NCI-H748 treated with DMSO at 0.1 percent for 48 hours (cell line): ENCODE results near the gene SRPK1.
"Not testable (repeated sequence)": the region's sequence is repeated elsewhere in the genome, so short reads cannot be mapped to it uniquely, and the experiment has no call there.

Source experiments
- DNase-seq: peaks from one replicate; lab custom pipeline; 2025; lab: John Stamatoyannopoulos, UW

The SRPK1 gene

GRCh38 chr6:35920793-35921732 lies at the start of gene SRPK1:
Gene SRPK1, minus strand, starts transcription at chr6:35921098. Its CDS starts 42 bp downstream, at chr6:35921056.
- DNase-seq = peak; percentile 81

GRCh38 chr6:35970181-35970580 lies 49.3 kb upstream of the SRPK1 start:
- DNase-seq = no peak

GRCh38 chr6:35969646-35970045 lies 48.7 kb upstream of the SRPK1 start:
- no peak for DNase-seq

DNA sequence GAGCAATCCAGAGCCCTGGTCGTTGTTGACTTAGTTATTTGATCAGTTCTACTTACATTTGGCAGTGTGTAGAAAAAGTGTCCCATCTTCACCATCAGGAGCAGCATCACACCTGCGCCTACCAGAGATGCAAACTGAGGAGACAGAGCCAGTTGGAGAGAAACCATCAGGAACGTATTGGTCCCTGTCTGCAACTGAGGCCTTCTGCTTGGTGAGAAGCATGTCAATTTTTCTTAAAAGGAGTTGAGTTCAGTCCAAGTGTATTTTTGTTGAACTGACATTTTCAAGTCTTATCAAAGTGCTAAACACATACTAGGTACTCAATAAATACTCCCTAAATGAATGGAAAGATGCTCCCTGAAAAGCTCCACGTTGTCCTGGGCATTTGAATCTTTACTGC lies 47.9 kb upstream of the SRPK1 start:
- no peak for DNase-seq

GRCh38 chr6:35967076-35967774 lies 46.3 kb upstream of the SRPK1 start:
- peak; percentile 44 for DNase-seq

DNA sequence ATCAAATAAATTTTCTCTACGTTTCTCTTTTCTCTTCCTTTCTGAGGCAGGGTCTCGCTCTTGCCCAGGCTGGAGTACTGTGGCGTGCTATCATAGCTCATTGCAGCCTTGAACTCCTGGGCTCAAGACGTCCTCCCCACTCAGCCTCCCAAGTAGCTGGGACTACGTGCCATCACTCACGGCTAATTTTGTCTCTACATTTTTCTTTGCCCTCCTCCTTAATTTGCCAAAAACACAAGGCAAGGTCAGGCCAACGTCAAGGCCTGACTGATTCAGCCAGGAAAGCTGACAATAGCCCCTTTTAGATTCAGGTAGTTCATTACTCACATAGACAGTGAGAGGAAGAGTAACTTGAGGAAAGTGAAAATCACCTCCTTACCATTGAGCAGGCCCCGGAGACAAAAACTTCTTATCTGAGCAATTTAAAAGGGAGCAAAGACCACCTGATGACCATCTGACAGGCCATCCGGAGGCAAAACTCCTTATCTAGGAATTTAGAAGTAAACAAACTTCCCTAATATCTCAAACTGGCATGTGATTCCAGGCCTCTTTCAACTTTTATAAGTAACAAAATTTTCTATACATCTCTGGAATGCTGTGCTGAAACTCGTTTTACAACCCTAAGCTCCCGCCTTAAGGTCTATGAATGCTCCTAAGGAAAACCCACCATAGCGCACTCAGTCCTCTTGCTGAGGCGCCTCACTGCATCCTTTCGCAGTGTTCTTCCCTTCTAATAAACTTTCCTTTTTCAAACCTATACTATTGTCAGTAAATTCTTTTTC lies 42.1 kb upstream of the SRPK1 start:
- no peak for DNase-seq

DNA sequence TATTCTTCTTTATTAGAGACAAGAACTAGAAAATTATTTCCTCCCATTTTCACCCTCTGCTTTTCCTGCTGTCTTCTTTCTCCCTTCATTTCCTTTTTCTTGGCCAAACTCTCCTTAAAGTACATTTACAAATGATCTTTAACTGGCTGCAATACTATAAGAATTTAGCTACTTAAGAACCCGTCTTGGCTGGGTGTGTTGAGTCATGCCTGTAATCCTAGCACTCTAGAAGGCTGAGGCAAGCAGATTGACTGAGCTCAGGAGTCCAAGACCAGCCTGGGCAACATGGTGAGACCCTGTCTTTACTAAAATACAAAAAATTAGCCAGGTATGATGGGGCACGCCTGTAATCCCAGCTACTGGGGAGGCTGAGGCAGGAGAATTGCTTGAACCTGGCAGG lies 39.3 kb upstream of the SRPK1 start:
- DNase-seq = no peak

DNA sequence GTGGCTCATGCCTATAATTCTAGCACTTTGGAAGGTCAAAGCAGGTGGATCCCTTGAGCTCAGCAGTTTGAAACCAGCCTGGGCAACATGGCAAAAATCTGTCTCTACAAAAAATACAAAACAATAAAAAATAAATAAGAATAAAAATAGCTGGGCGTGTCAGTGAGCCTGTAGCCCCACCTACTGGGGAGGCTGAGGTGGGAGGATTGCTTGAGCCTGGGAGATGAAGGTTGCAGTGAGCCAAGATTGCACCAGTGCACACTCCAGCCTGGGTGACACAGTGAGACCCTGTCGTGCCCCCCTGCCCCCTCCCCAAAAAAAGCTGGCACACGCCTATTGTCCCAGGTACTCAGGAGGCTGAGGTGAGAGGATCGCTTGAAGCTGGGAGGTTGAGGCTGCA lies 35.1 kb upstream of the SRPK1 start:
- no peak for DNase-seq

GRCh38 chr6:35955521-35955920 lies 34.6 kb upstream of the SRPK1 start:
- no peak for DNase-seq

DNA sequence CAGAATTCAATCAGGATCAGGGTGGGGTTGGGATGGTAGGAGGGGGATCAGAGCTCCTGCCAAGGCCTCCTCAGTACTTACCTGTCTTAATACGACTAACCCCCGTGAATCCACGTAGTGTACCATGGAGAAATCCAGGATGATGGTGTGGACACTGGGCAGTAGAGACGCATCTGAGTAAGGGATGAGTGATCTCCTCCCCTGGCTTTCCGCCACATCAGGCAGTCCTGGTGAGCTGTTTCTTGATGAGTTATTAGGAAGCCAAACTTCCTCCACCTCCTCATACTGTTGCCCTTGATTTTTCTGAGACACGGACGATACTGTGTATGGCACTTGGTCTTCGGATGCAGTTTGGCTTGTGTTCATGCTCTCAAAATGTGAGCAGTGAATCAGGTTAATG lies 34.2 kb upstream of the SRPK1 start:
- DNase-seq = no peak

GRCh38 chr6:35954333-35954732 lies 33.4 kb upstream of the SRPK1 start:
- no peak for DNase-seq

- no peak for DNase-seq
These were observed 27.8 kb upstream of the SRPK1 start for GRCh38 chr6:35948725-35949124.

GRCh38 chr6:35945650-35946025 lies 24.7 kb upstream of the SRPK1 start:
- DNase-seq = no peak

DNA sequence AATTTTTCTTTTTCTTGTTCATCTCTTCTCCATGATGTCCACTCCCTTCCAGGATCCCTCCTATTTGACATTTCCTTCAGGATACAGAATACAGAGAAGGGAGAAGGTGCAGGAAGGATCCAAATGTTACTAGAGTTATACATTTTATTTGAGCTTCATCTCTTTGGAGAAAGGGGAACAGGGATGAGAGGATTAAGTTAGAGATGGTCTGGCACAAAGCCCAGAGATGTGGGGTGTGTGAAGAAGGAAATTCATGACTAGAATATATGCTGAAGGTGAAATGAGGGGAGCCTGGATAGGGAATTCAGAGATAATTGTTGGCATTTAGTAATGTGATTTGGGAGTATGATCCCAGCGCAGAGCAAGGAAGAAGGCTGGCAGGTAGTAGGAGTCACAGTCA lies 22.5 kb upstream of the SRPK1 start:
- no peak for DNase-seq

DNA sequence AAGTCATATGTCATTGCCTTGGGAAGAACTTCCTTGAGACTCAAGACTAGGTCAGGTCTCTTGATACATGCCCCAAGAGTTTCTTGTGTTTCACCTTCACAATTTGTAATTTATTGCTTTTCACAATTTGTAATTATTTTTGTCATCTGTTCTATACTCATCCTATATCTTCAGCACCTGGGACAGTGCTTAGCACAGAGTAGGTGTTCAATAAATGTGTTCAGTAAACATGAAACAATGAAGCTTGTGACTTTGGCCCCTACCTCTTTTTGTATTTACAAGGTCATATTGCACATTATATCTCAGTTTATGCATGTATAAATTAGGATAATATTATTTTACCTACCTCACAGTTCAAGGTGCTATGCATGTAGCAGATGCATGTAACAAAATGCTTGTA lies 21.5 kb upstream of the SRPK1 start:
- DNase-seq = no peak

DNA sequence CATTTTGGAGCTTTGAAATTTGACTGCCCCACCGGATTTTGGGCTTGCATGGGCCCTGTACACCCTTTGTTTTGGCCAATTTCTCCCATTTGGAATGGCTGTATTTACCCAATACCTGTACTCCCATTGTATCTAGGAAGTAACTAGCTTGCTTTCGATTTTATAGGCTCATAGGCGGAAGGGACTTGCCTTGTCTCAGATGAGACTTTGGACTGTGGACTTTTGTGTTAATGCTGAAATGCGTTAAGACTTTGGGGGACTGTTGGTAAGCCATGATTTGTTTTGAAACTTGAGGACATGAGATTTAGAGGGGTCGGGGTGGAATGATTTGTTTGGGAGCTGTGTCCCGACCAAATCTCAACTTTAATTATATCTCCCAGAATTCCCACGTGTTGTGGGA lies 20.3 kb upstream of the SRPK1 start:
- DNase-seq = not testable (repeated sequence)

GRCh38 chr6:35940014-35940413 lies 19.1 kb upstream of the SRPK1 start:
- not testable (repeated sequence) for DNase-seq

- not testable (repeated sequence) for DNase-seq
These were observed 18.4 kb upstream of the SRPK1 start for GRCh38 chr6:35939259-35939658.

GRCh38 chr6:35936681-35937359 lies 15.9 kb upstream of the SRPK1 start:
- DNase-seq = no peak

DNA sequence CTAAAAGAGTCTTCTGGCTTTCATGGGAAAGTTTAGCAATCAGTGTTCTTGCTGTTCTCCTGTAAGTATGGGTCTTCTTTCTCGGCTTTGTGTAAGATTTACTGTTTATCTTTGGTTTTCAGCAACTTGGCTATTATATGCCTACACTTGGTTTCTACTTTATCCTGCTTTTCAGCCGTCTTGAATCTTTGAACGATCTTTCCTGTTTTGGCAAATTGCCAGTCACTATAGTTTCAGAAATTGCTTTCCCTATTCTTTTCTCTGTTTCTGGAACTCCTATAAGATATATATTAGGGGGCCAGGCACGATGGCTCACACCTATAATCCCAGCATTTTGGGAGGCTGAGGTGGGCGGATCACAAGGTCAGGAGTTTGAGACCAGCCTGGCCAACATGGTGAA lies 14.6 kb upstream of the SRPK1 start:
- DNase-seq = no peak

DNA sequence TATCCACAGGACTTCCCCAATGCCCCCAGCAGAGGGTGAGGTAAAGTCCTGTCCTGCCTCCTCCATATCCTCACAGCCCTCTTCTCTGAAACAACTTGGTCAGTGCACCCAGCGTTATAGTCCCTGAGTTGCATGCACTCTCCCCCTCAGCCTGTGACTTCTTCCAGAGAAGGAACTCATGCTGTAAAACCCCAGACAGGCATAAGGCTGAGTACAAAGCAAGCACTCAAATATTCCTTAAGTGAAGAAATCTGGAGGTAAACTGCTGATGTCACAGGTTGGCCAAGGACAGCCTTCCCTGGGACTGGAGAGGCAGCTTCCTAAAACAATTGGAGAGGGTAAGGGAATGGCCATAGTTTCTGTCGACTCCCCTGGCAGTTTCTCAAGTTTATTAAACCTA lies 12.9 kb upstream of the SRPK1 start:
- DNase-seq = no peak

GRCh38 chr6:35931873-35932272 lies 11.0 kb upstream of the SRPK1 start:
- DNase-seq = not testable (repeated sequence)
